Stimulated activated CD4-positive, alpha-beta T cell treated with anti-CD3 and anti-CD28 coated beads, Interleukin-2, amount 100 ng/mL, for 4 hours (primary cell): Measurements from ENCODE around the gene UBTD2.
"Not testable (repeated sequence)": the region's sequence is repeated elsewhere in the genome, so short reads cannot be mapped to it uniquely, and the experiment has no call there.

Experiments used
- DNase-seq: peaks from one replicate; pipeline ENCODE4 v3.0.0-alpha.2; 2020; ENCODE audit warnings: low read depth

UBTD2 gene

DNA sequence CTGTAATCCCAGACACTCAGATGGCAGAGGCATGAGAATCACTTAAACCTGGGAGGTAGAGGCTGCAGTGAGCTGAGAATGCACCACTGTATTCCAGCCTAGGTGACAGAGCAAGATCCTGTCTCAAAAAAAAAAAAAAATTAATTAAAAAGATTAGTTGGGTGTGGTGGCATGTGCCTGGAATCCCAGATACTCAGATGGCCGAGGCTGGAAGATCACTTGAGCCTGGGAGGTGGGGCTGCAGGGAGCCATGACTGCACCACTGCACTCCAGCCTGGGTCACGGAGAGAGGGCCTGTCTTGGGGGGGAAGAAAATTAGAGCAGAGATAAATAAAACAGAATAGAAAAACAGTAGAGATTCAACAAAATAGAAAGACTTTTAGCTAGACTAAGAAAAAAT, 34.9 kb downstream of the UBTD2 start:
- DNase-seq = no peak

DNA sequence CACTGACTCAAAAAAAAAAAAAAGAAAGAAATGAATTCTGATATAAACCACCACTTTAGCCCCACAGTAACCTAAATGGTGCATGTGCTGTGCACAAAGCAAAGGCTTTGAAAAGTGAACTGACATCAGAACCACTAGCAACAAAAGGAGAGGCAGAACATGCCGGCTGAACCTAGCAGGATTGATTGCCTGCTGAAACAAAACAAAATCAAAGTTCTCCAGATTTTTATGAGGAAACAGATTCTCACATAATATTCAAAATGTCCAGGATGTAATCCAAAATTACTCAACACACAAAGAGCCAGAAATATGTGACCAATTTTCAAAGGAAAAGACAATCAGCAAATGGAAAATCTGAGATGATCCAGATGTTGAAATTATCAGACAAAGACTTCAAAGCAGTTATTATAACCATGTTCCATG, 37.9 kb downstream of the UBTD2 start:
- no peak for DNase-seq

DNA sequence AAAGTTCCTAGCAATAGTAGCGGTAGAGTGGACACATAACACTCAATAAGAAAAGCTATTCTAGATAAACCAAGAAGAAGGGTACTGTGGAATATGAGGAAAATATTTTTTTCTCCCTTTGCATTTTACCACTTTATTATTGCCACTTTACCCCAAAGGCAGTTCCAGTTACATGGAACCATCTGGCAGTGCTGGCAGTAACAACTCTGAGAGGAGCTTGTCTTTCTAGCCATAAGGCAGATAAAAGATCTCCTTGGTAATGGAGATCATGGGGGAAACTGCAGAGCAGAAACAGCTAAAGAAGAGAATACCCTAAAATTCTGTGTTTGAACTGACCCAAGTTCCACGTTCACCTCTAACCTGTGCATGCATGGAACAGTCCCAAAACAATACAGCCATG, 38.5 kb downstream of the UBTD2 start:
- no peak for DNase-seq

DNA sequence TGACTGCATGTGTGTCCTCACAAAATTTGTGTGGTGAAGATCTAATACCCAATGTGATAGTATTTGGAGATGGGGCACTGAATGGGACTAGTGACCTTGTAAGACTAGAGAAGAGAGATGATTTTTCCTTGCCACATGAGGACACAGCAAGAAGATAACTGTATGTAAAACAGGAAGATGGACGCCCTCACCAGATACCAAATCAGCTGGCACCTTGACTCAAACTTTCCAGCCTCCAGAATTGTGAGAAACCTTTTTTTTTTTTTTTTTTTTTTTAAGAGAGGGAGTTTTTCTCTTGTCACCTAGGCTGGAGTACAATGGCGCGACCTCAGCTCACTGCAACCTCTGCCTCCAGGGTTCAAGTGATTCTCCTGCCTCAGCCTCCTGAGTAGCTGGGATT, 40.3 kb downstream of the UBTD2 start:
- no peak for DNase-seq

DNA sequence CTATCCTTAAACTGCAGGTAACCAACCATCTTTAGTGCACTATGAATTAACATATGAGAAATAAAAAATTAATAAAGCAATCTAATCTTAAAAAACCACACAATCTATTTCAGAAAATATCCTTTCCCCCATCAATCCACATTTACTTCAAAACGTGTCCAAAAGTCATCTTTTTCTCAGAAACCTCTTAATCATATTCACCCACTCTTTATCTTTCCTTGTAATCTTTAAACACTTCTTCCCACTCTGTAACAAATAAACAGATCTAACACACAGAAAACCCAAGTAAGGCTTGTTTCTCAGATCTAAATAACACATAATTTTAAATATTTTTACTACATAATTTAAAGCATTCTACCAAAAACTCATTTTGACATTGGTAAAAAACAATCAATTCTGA, 45.2 kb downstream of the UBTD2 start:
- no peak for DNase-seq

DNA sequence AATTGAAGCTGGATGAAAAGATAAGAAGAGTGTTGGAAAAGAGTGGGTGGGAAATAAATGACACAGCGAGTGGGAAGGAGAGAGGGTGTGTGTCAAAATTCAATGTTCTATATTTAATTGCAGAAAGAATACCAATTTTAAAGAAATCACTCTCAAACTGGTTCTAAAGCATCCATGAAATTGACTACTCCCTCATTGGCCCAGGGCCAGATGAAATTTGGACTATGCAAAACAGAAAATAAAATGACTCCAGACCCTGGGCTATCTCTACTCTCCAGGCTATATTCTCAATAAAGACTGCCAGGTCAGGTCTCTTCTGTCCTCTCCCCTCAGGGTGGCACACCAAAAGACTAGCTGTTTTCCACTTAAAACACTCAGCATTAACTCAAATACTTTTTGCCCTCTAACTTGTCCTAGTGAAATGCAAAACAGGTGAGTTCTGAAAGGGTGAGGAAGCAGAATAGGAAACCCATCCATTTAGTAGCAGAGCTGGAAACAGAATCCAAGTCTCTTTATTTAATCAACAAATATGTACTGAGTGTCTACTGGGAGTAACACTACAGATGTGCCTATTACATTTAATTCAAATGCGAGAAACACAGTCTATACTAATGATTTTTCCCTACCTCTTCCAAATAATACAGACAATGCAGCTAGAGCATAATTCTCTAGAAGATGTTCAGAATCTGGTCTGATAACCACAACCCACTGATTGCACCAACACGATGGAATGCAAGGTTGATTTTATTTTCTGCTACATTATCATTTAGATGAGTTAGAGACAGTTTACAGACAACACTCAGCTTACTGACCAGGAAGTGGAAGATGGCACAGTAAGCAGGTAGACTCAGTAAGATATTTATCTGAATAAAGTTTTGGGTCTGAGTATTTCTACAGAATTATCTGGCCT, 47.5 kb downstream of the UBTD2 start:
- no peak for DNase-seq

DNA sequence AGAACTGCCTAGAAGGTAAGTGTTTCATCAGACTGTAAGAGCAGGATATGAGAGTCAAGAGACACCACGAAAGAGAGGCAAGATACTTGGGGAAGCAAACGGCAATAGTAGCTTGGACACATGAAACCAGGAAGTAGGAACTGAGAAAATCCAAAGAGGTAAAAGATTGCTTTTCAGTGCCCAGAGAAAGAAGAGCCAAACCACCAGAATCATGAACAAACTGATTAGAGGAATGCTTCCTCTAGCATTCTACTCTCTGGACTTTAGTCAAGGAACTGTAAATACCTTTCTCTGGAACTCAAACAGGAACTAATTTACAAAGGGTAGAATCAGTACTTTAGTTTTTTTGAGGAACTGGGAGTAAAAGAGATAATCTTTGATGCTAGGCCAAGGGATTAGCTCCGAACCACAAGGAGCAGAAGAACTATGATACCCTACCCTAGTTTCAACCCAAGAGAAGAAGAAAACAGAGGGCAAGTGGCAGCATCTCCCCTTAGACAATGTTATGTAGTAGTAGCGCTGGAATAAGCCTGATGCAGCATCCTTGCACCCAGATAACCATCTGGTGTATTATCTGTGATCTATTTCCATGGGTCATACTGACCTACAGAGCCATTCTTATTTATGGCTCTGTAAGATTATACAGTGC, 48.3 kb downstream of the UBTD2 start:
- DNase-seq = no peak

DNA sequence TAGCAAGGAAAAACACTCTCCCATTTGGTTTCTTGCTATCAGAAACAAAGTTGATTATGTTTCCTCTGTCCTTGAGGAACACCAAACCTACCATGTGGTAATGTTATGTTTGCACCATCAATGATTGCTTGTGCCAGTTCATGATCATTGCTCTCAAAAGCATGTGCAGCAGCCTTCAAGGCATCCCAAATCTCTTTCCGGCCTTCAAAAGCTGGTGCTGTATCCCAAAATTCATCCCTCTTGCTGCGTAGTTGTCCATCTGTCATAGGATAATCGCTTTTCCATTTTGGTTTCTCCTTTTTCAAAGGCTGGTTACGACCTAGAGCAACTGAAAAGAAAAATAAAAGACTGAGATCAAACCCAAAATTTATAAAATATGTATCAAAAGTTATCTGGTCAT, 49.5 kb downstream of the UBTD2 start:
- no peak for DNase-seq

DNA sequence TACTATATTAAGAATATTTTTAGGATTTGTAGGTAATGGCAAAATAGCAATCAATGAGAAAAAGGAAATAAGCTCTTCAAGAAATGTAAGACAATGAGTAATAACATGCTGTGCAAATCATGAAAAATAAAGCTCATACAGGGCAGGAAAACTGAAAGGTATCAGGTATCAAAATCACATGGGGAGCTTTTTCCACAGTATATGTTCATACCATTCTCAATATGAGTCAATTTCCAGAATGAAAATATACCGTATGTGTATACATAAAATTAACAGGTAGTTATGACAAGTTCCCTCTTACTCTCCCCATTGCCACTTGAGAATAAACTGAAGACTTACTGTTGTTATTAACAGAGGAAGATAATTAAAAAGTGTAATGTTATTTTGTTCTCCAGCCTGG, 53.7 kb downstream of the UBTD2 start:
- no peak for DNase-seq

DNA sequence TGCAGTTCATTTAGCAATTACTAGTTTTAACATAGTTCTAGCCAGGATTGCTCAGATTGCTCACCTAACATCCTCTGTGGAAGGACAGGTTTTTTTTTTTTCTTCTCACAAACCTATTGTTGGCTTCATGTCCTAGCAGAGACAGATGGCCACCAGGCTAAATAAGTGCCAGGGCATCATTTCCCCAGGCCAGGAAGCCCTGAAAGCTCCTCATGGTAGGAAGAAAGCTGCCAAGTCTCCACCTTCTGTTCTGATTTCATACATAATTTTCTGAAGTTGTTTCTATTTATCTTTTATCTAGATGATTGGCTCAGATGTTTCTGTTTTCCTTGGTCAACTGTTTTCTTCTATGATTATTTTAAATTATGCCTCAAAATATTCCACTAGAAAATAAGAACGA, 58.6 kb downstream of the UBTD2 start:
- DNase-seq = no peak

DNA sequence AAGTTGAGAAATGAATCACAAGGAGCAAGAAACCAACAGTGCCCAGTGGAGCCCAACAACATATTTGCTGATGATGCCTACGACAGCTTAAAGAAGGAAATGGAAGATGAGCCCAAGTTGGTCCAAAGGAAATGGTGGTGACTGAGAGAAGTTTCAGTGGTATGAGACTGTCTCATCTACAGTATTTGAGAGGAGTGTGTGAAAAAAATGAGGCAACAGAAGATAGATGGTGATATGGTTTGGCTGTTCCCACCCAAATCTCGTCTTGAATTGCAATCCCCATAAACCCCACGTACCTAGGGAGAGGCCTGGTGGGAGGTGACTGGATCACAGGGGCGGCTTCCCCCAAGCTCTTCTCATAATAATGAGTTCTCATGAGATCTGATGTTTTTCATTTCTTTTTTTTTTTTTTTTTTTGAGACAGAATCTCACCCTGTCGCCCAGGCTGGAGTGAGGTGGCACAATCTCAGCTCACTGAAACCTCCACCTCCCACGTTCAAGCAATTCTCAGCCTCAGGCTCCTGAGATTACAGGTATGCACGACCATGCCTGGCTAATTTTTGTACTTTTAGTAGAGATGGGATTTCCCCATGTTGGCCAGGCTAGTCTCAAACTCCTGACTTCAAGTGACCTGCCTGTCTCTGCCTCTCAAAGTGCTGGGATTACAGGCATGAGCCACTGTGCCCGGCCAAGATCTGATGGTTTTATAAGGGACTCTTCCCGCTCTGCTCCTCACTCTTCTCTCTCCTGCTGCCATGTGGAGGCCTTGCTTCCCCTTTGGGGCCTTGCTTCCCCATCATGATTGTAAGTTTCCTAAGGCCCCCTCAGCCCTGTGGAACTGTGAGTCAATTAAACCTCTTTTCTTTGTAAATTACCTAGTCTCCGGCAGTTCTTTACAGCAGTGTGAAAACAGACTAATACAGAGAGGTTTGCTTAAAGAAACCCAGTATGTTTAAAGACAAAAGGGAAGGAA, 59.4 kb downstream of the UBTD2 start:
- no peak for DNase-seq

DNA sequence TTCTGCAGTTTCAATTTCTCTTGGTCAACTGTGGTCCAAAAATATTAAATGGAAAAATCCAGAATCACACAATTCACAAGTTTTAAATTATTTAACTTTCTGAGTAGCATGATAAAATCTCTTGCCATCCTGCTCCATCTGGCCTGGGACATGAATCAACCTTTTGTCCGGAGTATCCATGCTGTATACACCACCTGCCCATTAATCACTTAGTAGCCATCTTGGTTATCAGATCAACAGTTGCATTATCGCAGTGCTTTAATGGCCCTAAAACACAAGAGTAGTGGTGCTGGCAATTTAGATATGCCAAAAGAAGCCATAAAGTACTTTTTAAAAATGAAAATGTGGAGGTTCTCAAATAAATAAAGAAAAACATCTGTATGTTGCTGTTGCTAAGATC, 64.3 kb downstream of the UBTD2 start:
- no peak for DNase-seq

DNA sequence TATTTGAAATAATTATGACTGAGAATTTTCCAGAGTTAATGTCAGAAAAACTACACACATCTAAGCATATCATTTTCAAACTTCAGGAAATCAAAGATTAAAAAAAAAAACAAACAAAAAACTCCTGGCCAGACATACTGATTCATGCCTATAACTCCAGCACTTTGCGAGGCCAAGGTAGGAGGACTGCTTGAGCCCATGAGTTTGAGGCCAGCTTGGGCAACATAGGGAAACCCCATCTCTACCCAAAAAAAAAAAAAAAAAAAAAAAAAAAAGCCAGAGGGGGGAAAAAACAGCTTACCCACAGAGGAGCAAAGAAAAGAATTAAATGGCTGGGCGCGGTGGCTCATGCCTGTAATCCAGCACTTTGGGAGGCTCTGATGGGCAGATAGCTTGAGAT, 67.2 kb downstream of the UBTD2 start:
- no peak for DNase-seq

DNA sequence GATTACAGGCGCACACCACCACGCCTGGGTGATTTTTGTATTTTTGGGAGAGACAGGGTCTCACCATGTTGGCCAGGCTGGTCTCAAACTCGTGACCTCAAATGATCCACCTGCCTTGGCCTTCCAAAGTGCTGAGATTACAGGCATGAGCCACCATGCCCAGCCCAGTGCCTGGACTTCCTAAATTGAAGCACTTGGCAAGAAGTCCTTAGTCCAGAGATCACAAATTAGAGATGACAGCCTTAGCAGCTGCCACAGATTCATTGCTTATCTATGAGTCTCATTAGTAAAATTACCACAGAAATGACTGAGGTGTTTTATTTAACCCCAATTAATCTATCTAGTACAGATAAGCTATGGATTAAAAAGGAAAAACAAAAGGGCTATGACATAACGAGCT, 70.4 kb downstream of the UBTD2 start:
- DNase-seq = no peak

DNA sequence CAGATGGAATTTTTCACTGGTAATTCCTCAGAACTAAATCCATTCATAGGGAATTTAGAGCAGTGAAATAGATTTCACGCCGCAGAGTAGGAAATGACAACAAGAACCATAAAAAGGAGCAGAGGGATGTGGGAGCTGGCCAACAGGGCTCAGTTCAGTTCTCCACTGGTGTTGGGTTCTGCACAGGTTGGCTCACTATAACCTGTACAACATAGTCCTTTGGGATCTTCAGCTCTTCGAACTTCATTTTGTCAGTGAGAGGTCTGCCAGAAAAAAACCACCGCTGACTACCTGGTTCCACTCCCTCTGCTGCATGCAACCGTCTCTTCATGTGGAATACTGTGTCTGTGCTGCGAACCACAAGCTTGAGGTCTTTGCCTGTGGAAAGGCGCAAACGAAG, 71.9 kb downstream of the UBTD2 start:
- DNase-seq = no peak

DNA sequence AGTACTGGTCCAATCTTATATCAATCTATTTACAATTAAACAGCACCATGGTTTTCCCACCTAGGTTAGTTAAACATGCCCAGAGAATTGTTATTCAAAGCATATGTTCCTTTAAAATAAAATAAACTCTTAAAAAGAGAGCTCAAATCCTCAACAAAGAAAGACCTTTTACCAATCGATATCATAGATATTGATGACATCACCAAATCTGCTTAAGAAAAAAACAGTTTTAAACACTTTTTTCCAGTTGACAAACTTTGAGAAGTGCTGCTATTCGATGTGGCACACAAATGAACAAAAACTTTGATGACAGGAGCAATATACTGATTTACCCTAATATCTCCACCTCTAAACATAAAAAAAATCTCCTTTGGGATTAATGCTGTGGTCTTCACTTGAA, 73.8 kb downstream of the UBTD2 start:
- no peak for DNase-seq

DNA sequence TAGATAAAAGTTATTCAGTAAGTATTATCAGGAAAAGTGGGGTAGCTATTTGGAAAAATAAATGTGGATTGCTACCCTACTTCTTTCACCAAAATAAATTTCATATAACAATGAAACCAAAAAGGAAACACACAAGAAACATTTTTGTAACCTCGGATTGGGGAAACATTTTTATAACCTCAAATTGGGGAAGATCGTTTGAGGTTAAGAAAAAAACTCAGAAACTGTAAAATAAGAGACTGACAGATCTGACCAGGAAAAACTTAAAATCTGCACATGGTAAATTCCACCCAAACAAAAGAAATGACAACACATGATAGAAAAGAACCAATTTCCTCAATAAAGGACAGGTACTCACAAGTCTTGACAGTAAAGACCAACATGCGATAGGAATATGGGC, 76.1 kb downstream of the UBTD2 start:
- DNase-seq = no peak

DNA sequence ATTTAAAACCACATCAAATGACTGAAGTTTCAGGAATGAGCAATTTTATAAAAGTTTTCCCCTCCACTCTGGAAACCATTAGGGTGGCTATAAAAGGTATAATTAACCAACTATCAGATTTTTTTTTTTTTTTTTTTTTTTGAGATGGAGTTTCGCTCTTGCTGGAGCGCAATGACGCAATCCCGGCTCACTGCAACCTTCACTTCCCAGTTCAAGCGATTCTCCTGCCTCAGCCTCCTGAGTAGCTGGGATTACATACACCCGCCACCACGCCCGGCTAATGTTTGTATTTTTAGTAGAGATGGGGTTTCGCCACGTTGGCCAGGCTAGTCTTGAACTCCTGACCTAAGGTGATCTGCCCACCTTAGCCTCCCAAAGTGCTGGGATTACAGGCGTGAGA, 77.6 kb downstream of the UBTD2 start:
- DNase-seq = not testable (repeated sequence)

DNA sequence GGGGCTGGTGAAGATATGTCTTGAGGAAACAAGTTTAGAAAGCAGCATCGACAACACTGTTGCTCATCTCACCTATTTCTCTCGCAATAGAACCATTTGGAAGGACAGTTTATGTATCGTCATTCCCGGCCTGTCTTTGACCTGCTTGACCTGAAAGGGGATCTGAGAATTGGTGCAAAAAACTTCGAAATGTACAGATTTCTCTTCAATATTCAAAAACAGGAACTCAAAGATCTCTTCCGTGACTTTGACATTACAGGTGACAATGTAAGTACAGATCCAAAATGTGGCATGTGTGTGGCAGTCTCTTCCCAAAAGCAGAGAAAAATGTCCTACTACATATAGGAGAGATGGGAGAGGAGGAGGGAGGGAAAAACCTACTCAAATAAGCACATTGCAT, 83.1 kb downstream of the UBTD2 start:
- DNase-seq = no peak

DNA sequence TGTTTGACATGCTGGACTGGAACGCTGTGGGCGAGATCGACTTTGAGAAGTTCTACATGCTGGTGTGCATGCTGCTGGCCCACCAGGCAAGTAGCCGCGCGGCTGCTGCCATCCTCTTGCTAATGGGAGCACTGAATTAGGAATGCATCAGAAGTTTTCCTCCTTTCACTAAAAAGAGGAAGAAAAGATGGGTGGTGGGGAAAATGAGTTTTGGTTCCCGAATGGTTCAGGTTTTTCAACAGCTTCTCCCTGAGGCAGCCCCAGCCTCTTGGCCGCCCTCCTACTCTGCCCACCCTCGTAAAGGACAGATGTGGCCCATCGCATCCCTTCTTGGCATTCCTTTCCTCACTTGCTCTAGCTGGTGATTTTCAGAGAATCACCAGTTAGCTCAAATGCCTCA, 84.1 kb downstream of the UBTD2 start:
- DNase-seq = no peak

DNA sequence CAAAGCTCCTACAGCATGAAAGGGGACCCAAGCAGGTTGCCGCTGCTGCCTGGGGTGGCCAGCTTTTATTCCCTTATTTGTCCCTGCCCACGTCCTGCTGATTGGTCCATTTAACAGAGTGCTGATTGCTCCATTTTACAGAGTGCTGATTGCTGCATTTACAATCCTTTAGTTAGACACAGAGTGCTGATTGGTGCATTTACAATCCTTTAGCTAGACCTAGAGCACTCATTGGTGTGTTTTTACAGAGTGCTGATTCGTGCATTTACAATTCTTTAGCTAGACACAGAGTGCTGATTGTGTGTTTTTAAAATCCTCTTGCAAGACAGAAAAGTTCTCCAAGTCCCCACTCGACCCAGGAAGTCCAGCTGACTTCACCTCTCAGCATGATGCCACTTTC, 85.8 kb downstream of the UBTD2 start:
- DNase-seq = not testable (repeated sequence)

DNA sequence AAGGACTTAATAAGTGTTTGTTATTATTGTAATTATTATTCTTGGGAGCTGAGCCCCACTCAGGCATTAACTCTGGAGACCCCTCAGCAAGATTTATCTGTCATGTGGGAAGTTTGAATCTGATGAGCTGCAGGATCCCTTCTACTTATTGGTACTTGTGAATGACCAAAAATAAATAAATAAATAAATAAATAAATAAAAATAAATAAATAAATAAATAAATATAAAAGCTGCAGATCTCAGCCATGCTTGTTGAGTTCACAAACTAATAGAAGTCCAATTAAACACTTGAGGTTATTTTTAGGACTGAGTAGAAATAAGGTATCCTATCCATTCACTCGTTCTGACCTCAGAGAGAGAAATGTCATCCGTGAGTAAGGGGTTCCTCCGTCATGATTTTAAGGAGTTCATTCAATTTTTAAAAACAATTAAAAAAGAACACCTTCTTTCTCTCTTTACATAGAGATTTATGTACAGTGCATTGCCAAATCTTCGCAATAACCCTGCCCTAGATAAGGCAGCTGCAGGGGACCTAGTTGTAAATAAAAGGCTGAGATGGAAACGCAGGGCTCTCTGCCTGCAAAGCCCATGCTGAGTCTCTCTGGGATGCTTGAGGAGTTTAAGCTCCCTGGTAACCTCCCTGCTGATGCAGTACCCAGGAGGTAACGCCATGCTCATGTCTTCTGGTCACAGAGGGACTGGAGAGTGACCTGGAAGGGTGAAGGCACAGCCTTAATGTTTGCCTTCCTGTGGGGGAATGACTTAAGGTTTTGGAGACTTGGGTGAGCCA, 88.4 kb downstream of the UBTD2 start:
- DNase-seq = no peak
